H9 (cell line): ENCODE data around the gene TMIGD2. TPM values are rescaled to one million over a fixed set of nuclear protein-coding genes. Genes with fewer than 3 reads are reported as not detected.

Experiments
- DNase-seq: peaks from one replicate; pipeline ENCODE4 v3.0.0-alpha.2; 2017
- H2AFZ ChIP-seq: one replicate; pipeline ENCODE4 v1.6.1; 2013; ENCODE audit warnings: mild to moderate bottlenecking, low read length, control low read depth, moderate library complexity
- H2AK5ac ChIP-seq: 2 replicates; pipeline ENCODE4 v1.6.1; 2013; ENCODE audit warnings: low read length, control low read depth, mixed read lengths; ENCODE audit not compliant: insufficient read length
- H2BK120ac ChIP-seq: one replicate; pipeline ENCODE4 v1.6.1; 2013; ENCODE audit warnings: low read depth, mild to moderate bottlenecking, low read length, control low read depth, inconsistent platforms; ENCODE audit not compliant: poor library complexity, severe bottlenecking
- H2BK12ac ChIP-seq: 2 replicates; pipeline ENCODE4 v1.6.1; 2013; ENCODE audit warnings: low read length, control low read depth, mixed read lengths, low read depth; ENCODE audit not compliant: insufficient read length
- H2BK15ac ChIP-seq: 2 replicates; pipeline ENCODE4 v1.6.1; 2013; ENCODE audit warnings: low read depth, low read length, control low read depth
- H2BK20ac ChIP-seq: one replicate; pipeline ENCODE4 v1.6.1; 2013; ENCODE audit warnings: low read depth, mild to moderate bottlenecking, low read length, control low read depth, inconsistent platforms; ENCODE audit not compliant: poor library complexity, severe bottlenecking
- H2BK5ac ChIP-seq: 2 replicates; pipeline ENCODE4 v1.6.1; 2013; ENCODE audit warnings: low read length, control low read depth, mixed read lengths; ENCODE audit not compliant: insufficient read length
- H3K14ac ChIP-seq: 2 replicates; pipeline ENCODE4 v1.6.1; 2013; ENCODE audit warnings: low read length, control low read depth; ENCODE audit not compliant: insufficient read depth
- H3K18ac ChIP-seq: 2 replicates; pipeline ENCODE4 v1.6.1; 2013; ENCODE audit warnings: low read depth, mild to moderate bottlenecking, mixed read lengths, low read length, control low read depth; ENCODE audit not compliant: insufficient read length
- H3K23ac ChIP-seq: 2 replicates; pipeline ENCODE4 v1.6.1; 2013; ENCODE audit warnings: low read length, control low read depth, mixed read lengths, low read depth; ENCODE audit not compliant: insufficient read length
- H3K23me2 ChIP-seq: 2 replicates; pipeline ENCODE4 v1.6.1; 2013; ENCODE audit warnings: low read depth, mild to moderate bottlenecking, mixed read lengths, low read length, control low read depth; ENCODE audit not compliant: insufficient read length, poor library complexity, severe bottlenecking
- H3K27ac ChIP-seq: 2 replicates; pipeline ENCODE4 v1.5.1; 2013; ENCODE audit warnings: low read length, control low read depth, mixed read lengths, low read depth; ENCODE audit not compliant: insufficient read length
- H3K27me3 ChIP-seq: 2 replicates; pipeline ENCODE4 v1.6.1; 2013; ENCODE audit warnings: low read length, control low read depth, inconsistent platforms; ENCODE audit not compliant: insufficient read depth
- H3K4ac ChIP-seq: 2 replicates; pipeline ENCODE4 v1.6.1; 2013; ENCODE audit warnings: low read depth, mild to moderate bottlenecking, control low read depth, inconsistent platforms, low read length, moderate library complexity
- H3K4me1 ChIP-seq: 2 replicates; pipeline ENCODE4 v1.6.1; 2013; ENCODE audit warnings: low read length, control low read depth, inconsistent platforms; ENCODE audit not compliant: insufficient read depth
- H3K4me2 ChIP-seq: 2 replicates; pipeline ENCODE4 v1.6.1; 2013; ENCODE audit warnings: low read length, control low read depth, mixed read lengths; ENCODE audit not compliant: insufficient read length, insufficient read depth
- H3K56ac ChIP-seq: 2 replicates; pipeline ENCODE4 v1.6.1; 2013; ENCODE audit warnings: low read depth, mild to moderate bottlenecking, mixed read lengths, low read length, control low read depth; ENCODE audit not compliant: insufficient read length
- H3K79me1 ChIP-seq: 2 replicates; pipeline ENCODE4 v1.6.1; 2013; ENCODE audit warnings: low read depth, mild to moderate bottlenecking, moderate library complexity, low read length, control low read depth, inconsistent platforms; ENCODE audit not compliant: insufficient read depth, poor library complexity, severe bottlenecking
- H3K79me2 ChIP-seq: 2 replicates; pipeline ENCODE4 v1.6.1; 2013; ENCODE audit warnings: low read length, control low read depth, inconsistent platforms; ENCODE audit not compliant: insufficient read depth
- H3K9ac ChIP-seq: 2 replicates; pipeline ENCODE4 v1.6.1; 2013; ENCODE audit warnings: low read length, control low read depth, mixed read lengths; ENCODE audit not compliant: insufficient read length; ENCODE audit errors: extremely low read depth
- H3K9me3 ChIP-seq: one replicate; pipeline ENCODE4 v1.6.1; 2013; ENCODE audit warnings: low read depth, low read length, inconsistent platforms; ENCODE audit not compliant: control insufficient read depth
- H3T11ph ChIP-seq: one replicate; pipeline ENCODE4 v1.6.1; 2013; ENCODE audit warnings: mild to moderate bottlenecking, low read length, control low read depth, inconsistent platforms
- H4K20me1 ChIP-seq: one replicate; pipeline ENCODE4 v1.6.1; 2013; ENCODE audit not compliant: control insufficient read depth, insufficient read length, insufficient read depth
- H4K5ac ChIP-seq: 2 replicates; pipeline ENCODE4 v1.6.1; 2013; ENCODE audit warnings: low read depth, mild to moderate bottlenecking, mixed read lengths, low read length, control low read depth; ENCODE audit not compliant: insufficient read length
- H4K8ac ChIP-seq: replicated peaks from 2 replicates; pipeline ENCODE4 v1.6.1; 2013; ENCODE audit warnings: low read length, control low read depth, mixed read lengths, low read depth; ENCODE audit not compliant: insufficient read length
- H4K91ac ChIP-seq: 2 replicates; pipeline ENCODE4 v1.6.1; 2013; ENCODE audit warnings: low read depth, mild to moderate bottlenecking, moderate library complexity, mixed read lengths, low read length, control low read depth; ENCODE audit not compliant: insufficient read length
- H3K27ac Mint-ChIP-seq, 3 experiments: 2 replicates in 2 of 3; 3 replicates in 1 of 3; pipeline ENCODE4 v1.8.0; 2020 to 2021; ENCODE audit warnings: mixed read lengths in 3 of 3, mild to moderate bottlenecking in 1 of 3, moderate library complexity in 1 of 3
- H3K27me3 Mint-ChIP-seq: 2 replicates; pipeline ENCODE4 v1.8.0; 2021; ENCODE audit warnings: low read depth, mild to moderate bottlenecking, moderate library complexity, mixed read lengths
- H3K36me3 Mint-ChIP-seq, 3 experiments: 2 replicates in 2 of 3; 3 replicates in 1 of 3; pipeline ENCODE4 v1.8.0; 2020 to 2021; ENCODE audit warnings: low read depth in 3 of 3, mixed read lengths in 3 of 3; ENCODE audit not compliant: insufficient read depth in 1 of 3
- H3K4me1 Mint-ChIP-seq, 2 experiments: 2 replicates each; pipeline ENCODE4 v1.8.0; 2020; ENCODE audit warnings: mixed read lengths in 2 of 2
- H3K4me3 Mint-ChIP-seq, 2 experiments: 2 replicates in 1 of 2; 3 replicates in 1 of 2; pipeline ENCODE4 v1.8.0; 2020 to 2021; ENCODE audit warnings: mild to moderate bottlenecking in 2 of 2, mixed read lengths in 2 of 2, moderate library complexity in 1 of 2
- H3K9me3 Mint-ChIP-seq, 2 experiments: 2 replicates in 1 of 2; 3 replicates in 1 of 2; pipeline ENCODE4 v1.8.0; 2020; ENCODE audit warnings: mild to moderate bottlenecking in 2 of 2, mixed read lengths in 2 of 2, moderate library complexity in 1 of 2
- WGBS: extraction: QIAGEN DNeasy Blood & Tissue Kit; methylation state at CpG from one replicate; pipeline ENCODE4 v1.1.7; 2013; ENCODE audit warnings: missing lambda C conversion rate, low lambda C conversion rate, mixed read lengths; ENCODE audit not compliant: insufficient read length; ENCODE audit errors: extremely low coverage; 5-methylcytosine and 5-hydroxymethylcytosine counted together
- total RNA-seq: library from RNA; stranded (reverse); gene quantifications from 2 replicates; pipeline ENCODE4 v1.2.1, GENCODE V29; 2021
- TF ChIP-seq, protein P1 (sequence below): fragments of 200-600 bp; sonication (generic); conservative IDR thresholded peaks from 3 replicates; pipeline ENCODE4 v1.8.0; 2021; ENCODE audit warnings: antibody characterized with exemption, mild to moderate bottlenecking

The TMIGD2 gene
- total RNA-seq, 1 experiment from 2014 or later: 0.26 TPM

DNA sequence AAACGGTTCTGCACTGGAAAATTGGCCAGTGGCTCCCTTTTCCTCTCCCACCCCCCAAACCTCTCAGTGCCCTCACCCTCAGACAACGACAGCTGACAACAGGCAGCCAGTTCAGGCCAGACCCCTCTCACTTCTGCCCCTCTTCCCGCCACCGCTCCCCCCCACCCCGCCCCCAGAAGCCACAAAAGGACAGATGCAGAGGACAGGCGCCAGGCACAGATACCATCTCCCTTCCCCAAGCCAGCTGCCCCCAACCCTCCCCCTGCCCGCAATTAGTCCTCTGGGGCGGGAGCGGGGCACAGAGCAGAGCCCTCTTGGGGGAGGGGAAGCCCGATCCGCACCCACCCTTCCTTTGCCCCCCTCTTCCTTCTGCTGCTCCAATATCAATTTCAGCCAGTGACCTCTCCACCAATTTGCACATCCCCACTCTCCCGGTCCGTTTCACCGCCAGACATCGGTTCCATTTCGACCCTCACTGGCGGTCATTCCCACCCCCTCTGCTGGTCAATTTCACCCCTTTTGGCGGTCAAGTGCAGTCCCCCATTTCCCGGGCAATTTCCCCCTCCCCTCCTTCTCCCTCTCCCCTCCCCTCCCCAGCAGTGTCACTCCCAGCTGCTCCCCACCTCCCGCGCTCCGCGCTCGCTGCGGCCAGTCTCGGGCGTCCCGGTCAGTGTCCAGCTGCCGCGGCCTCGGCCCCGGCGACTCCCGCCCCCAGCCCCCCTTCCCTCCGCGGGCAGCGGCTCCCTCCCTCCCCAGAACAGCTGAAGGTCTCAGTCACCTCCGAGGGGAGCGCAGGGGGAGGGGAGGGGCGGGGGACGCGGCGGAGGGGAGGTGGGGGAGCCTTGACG lies 23.5 kb downstream of the TMIGD2 start, which contains the start of gene SHD:
Gene SHD, plus strand, starts transcription at position 848 of the 848 bp plus-strand sequence. CDS start 798 bp downstream, outside the sequence.
- H3K27me3 Mint-ChIP-seq: peaks cover 62% of the 10 kb centered on the region
- Histone ChIP-seq H3K27ac (no peak within 1 kb of the TSS), H3K4me2 (peak within 1 kb of the TSS; percentile 83)

More for the DNA sequence above, 23.5 kb downstream of the TMIGD2 start, which contains the start of gene SHD:
- no peak within 1 kb of the TSS; the same call in 1 of the 2 replicates for H3K14ac ChIP-seq
- H3K36me3 Mint-ChIP-seq: peaks cover 0 to 1% (median 0%) of the 10 kb centered on the region in 3 experiments; a peak in 1 of 7 replicates
- H3K79me2 ChIP-seq: no peaks in the 10 kb centered on the region
- H3K4me1 ChIP-seq: no peaks in the 10 kb centered on the region; the same call in 1 of the 2 replicates
- H3K79me1 ChIP-seq: no peaks in the 10 kb centered on the region
- peaks cover 5 to 15% of the 10 kb centered on the region in 2 experiments for H3K4me1 Mint-ChIP-seq
- no CpG with 5 or more reads among the region's 44 CpGs for WGBS
- H2BK12ac ChIP-seq: no peak within 1 kb of the TSS
- H3K27me3 ChIP-seq: peaks cover 11% of the 10 kb centered on the region; the same call in 1 of the 2 replicates
- H4K91ac ChIP-seq: no peak within 1 kb of the TSS
- TF ChIP-seq, protein P1, sequence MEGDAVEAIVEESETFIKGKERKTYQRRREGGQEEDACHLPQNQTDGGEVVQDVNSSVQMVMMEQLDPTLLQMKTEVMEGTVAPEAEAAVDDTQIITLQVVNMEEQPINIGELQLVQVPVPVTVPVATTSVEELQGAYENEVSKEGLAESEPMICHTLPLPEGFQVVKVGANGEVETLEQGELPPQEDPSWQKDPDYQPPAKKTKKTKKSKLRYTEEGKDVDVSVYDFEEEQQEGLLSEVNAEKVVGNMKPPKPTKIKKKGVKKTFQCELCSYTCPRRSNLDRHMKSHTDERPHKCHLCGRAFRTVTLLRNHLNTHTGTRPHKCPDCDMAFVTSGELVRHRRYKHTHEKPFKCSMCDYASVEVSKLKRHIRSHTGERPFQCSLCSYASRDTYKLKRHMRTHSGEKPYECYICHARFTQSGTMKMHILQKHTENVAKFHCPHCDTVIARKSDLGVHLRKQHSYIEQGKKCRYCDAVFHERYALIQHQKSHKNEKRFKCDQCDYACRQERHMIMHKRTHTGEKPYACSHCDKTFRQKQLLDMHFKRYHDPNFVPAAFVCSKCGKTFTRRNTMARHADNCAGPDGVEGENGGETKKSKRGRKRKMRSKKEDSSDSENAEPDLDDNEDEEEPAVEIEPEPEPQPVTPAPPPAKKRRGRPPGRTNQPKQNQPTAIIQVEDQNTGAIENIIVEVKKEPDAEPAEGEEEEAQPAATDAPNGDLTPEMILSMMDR: no peak
- H3K23me2 ChIP-seq: peaks cover 16% of the 10 kb centered on the region
- no peak within 1 kb of the TSS for H3T11ph ChIP-seq
- H2AFZ ChIP-seq: no peak within 1 kb of the TSS
- H3K9ac ChIP-seq: no peak within 1 kb of the TSS
- no peak within 1 kb of the TSS for H2BK15ac ChIP-seq
- H4K5ac ChIP-seq: no peak within 1 kb of the TSS
- no peak within 1 kb of the TSS for H2AK5ac ChIP-seq
- H3K9me3 Mint-ChIP-seq: no peaks in the 10 kb centered on the region; a peak in 1 of 5 replicates
- H3K4ac ChIP-seq: no peak within 1 kb of the TSS
- H3K18ac ChIP-seq: no peak within 1 kb of the TSS
- peak within 1 kb of the TSS; percentile 69 to 93 for H3K4me3 Mint-ChIP-seq
- no peak within 1 kb of the TSS for H4K8ac ChIP-seq
- DNase-seq: no peak
- no peak within 1 kb of the TSS for H3K23ac ChIP-seq
- no peaks in the 10 kb centered on the region for H3K9me3 ChIP-seq
- no peaks in the 10 kb centered on the region for H4K20me1 ChIP-seq
- H3K56ac ChIP-seq: no peak within 1 kb of the TSS
- peak within 1 kb of the TSS in 1 of 3 experiments; percentile 20; a peak in 1 of 7 replicates for H3K27ac Mint-ChIP-seq
- H2BK120ac ChIP-seq: no peak within 1 kb of the TSS
- H2BK20ac ChIP-seq: no peak within 1 kb of the TSS
- no peak within 1 kb of the TSS for H2BK5ac ChIP-seq
